ENCODE data around the gene SECTM1. TPM values are rescaled to one million over a fixed set of nuclear protein-coding genes. Genes with fewer than 3 reads are reported as not detected.

SECTM1 gene
- total and polyA plus RNA-seq, 9 of the 15 experiments (the other 6 are each of a cell fraction or from before 2014, with no cell fraction given) = 0.11 to 0.46 (median 0.18) TPM; not detected in 6

DNA sequence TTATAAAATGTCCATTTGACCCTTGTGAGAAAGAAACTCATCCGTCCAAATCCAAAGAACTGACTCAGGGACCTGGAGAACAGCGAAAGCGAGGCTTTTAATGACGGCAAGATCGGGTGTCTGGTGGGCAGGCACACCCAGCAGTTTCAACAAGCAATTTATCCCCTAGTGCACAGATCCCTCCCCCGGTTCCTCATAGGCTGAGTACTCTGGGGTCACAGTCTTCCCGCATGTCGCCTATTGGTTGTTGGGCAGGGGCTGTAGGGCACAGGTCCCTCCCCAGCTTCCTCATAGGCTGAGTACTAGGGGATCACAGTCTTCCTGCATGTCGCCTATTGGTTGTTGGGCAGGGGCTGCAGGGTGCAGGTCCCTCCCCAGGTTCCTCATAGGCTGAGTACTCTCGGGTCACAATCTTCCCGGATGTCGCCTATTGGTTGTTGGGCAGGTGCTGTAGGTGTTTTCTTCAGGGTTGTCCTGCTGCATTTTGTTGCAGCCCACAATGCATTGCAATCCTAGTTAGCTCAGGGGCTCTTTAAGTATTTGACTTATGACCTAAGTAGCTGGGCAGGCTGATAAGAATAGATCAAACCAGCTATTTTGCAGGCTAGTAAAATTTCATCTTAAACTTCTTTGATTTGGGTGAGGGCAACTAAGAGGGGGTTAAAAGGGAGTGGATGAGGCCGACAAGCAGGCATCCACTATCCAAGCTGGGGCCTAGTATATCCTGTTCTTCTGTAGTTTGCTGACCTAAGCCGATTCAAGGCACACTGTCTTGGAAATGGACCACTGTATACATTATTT, 34.4 kb upstream of the SECTM1 start (continued):
- TF ChIP-seq, protein P1, sequence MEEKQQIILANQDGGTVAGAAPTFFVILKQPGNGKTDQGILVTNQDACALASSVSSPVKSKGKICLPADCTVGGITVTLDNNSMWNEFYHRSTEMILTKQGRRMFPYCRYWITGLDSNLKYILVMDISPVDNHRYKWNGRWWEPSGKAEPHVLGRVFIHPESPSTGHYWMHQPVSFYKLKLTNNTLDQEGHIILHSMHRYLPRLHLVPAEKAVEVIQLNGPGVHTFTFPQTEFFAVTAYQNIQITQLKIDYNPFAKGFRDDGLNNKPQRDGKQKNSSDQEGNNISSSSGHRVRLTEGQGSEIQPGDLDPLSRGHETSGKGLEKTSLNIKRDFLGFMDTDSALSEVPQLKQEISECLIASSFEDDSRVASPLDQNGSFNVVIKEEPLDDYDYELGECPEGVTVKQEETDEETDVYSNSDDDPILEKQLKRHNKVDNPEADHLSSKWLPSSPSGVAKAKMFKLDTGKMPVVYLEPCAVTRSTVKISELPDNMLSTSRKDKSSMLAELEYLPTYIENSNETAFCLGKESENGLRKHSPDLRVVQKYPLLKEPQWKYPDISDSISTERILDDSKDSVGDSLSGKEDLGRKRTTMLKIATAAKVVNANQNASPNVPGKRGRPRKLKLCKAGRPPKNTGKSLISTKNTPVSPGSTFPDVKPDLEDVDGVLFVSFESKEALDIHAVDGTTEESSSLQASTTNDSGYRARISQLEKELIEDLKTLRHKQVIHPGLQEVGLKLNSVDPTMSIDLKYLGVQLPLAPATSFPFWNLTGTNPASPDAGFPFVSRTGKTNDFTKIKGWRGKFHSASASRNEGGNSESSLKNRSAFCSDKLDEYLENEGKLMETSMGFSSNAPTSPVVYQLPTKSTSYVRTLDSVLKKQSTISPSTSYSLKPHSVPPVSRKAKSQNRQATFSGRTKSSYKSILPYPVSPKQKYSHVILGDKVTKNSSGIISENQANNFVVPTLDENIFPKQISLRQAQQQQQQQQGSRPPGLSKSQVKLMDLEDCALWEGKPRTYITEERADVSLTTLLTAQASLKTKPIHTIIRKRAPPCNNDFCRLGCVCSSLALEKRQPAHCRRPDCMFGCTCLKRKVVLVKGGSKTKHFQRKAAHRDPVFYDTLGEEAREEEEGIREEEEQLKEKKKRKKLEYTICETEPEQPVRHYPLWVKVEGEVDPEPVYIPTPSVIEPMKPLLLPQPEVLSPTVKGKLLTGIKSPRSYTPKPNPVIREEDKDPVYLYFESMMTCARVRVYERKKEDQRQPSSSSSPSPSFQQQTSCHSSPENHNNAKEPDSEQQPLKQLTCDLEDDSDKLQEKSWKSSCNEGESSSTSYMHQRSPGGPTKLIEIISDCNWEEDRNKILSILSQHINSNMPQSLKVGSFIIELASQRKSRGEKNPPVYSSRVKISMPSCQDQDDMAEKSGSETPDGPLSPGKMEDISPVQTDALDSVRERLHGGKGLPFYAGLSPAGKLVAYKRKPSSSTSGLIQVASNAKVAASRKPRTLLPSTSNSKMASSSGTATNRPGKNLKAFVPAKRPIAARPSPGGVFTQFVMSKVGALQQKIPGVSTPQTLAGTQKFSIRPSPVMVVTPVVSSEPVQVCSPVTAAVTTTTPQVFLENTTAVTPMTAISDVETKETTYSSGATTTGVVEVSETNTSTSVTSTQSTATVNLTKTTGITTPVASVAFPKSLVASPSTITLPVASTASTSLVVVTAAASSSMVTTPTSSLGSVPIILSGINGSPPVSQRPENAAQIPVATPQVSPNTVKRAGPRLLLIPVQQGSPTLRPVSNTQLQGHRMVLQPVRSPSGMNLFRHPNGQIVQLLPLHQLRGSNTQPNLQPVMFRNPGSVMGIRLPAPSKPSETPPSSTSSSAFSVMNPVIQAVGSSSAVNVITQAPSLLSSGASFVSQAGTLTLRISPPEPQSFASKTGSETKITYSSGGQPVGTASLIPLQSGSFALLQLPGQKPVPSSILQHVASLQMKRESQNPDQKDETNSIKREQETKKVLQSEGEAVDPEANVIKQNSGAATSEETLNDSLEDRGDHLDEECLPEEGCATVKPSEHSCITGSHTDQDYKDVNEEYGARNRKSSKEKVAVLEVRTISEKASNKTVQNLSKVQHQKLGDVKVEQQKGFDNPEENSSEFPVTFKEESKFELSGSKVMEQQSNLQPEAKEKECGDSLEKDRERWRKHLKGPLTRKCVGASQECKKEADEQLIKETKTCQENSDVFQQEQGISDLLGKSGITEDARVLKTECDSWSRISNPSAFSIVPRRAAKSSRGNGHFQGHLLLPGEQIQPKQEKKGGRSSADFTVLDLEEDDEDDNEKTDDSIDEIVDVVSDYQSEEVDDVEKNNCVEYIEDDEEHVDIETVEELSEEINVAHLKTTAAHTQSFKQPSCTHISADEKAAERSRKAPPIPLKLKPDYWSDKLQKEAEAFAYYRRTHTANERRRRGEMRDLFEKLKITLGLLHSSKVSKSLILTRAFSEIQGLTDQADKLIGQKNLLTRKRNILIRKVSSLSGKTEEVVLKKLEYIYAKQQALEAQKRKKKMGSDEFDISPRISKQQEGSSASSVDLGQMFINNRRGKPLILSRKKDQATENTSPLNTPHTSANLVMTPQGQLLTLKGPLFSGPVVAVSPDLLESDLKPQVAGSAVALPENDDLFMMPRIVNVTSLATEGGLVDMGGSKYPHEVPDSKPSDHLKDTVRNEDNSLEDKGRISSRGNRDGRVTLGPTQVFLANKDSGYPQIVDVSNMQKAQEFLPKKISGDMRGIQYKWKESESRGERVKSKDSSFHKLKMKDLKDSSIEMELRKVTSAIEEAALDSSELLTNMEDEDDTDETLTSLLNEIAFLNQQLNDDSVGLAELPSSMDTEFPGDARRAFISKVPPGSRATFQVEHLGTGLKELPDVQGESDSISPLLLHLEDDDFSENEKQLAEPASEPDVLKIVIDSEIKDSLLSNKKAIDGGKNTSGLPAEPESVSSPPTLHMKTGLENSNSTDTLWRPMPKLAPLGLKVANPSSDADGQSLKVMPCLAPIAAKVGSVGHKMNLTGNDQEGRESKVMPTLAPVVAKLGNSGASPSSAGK (IDR thresholded peaks at IDR 0.05) = 0 out of 2 replicates have a peak, but pooled peaks have one; percentile 8
- TF ChIP-seq CTBP1 (IDR thresholded peaks at IDR 0.05; ENCODE audit: borderline replicate concordance) (no peak), NFYB (IDR thresholded peaks at IDR 0.05; ENCODE audit: extremely low read depth, insufficient read length) (peak; percentile 99), STAG1 (CRISPR knock-in tag; IDR thresholded peaks at IDR 0.05; ENCODE audit: borderline replicate concordance) (no peak), SAFB2 (IDR thresholded peaks at IDR 0.05; ENCODE audit: borderline replicate concordance, low read depth, low read length, severe bottlenecking) (no peak), ETV6 (IDR thresholded peaks at IDR 0.05; ENCODE audit: borderline replicate concordance in 1 of 2, low read depth in 2 of 2, low read length in 1 of 2) (no peak), ETV6 (CRISPR knock-in tag; IDR thresholded peaks at IDR 0.05; ENCODE audit: borderline replicate concordance) (no peak), HOXB6 (CRISPR knock-in tag; IDR thresholded peaks at IDR 0.05; ENCODE audit: borderline replicate concordance) (no peak), TARDBP (IDR thresholded peaks at IDR 0.05) (no peak), ZNF699 (CRISPR knock-in tag; IDR thresholded peaks at IDR 0.05; ENCODE audit: insufficient replicate concordance) (no peak), FUS (optimal IDR thresholded peaks at IDR 0.05; ENCODE audit: low read depth, low read length) (no peak)
- TF ChIP-seq, protein P2, sequence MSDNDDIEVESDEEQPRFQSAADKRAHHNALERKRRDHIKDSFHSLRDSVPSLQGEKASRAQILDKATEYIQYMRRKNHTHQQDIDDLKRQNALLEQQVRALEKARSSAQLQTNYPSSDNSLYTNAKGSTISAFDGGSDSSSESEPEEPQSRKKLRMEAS (CRISPR knock-in tag; IDR thresholded peaks at IDR 0.05) = no peak
- TF ChIP-seq, protein P3, sequence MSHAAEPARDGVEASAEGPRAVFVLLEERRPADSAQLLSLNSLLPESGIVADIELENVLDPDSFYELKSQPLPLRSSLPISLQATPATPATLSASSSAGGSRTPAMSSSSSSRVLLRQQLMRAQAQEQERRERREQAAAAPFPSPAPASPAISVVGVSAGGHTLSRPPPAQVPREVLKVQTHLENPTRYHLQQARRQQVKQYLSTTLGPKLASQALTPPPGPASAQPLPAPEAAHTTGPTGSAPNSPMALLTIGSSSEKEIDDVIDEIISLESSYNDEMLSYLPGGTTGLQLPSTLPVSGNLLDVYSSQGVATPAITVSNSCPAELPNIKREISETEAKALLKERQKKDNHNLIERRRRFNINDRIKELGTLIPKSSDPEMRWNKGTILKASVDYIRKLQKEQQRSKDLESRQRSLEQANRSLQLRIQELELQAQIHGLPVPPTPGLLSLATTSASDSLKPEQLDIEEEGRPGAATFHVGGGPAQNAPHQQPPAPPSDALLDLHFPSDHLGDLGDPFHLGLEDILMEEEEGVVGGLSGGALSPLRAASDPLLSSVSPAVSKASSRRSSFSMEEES (CRISPR knock-in tag; IDR thresholded peaks at IDR 0.05) = no peak
